Measurements from ENCODE around the gene TMEM51. TPM values are rescaled to one million over a fixed set of nuclear protein-coding genes. Genes with fewer than 3 reads are reported as not detected.

The TMEM51 gene
- total and polyA plus RNA-seq, 2 of the 13 experiments (the other 11 are each of a cell fraction or from before 2014, with no cell fraction given): 12.2 to 22.3 TPM

- no peak for TF ChIP-seq AKNA (CRISPR knock-in tag; IDR thresholded peaks at IDR 0.05; ENCODE audit: borderline replicate concordance)
- no peak for TF ChIP-seq ZNF343 (CRISPR knock-in tag; IDR thresholded peaks at IDR 0.05)
- no peak for TF ChIP-seq SAFB2 (CRISPR knock-in tag; IDR thresholded peaks at IDR 0.05; ENCODE audit: borderline replicate concordance, low read depth)
- TF ChIP-seq U2AF2 (IDR thresholded peaks at IDR 0.05; ENCODE audit: low read depth, low read length): no peak
- TF ChIP-seq ZNF264 (CRISPR knock-in tag; IDR thresholded peaks at IDR 0.05): peak; percentile 72; the same call in 1 of the 2 replicates
- TF ChIP-seq, protein P1, sequence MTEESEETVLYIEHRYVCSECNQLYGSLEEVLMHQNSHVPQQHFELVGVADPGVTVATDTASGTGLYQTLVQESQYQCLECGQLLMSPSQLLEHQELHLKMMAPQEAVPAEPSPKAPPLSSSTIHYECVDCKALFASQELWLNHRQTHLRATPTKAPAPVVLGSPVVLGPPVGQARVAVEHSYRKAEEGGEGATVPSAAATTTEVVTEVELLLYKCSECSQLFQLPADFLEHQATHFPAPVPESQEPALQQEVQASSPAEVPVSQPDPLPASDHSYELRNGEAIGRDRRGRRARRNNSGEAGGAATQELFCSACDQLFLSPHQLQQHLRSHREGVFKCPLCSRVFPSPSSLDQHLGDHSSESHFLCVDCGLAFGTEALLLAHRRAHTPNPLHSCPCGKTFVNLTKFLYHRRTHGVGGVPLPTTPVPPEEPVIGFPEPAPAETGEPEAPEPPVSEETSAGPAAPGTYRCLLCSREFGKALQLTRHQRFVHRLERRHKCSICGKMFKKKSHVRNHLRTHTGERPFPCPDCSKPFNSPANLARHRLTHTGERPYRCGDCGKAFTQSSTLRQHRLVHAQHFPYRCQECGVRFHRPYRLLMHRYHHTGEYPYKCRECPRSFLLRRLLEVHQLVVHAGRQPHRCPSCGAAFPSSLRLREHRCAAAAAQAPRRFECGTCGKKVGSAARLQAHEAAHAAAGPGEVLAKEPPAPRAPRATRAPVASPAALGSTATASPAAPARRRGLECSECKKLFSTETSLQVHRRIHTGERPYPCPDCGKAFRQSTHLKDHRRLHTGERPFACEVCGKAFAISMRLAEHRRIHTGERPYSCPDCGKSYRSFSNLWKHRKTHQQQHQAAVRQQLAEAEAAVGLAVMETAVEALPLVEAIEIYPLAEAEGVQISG (CRISPR knock-in tag; IDR thresholded peaks at IDR 0.05): no peak
- peak; percentile 78 for TF ChIP-seq SKIL (CRISPR knock-in tag; IDR thresholded peaks at IDR 0.05; ENCODE audit: borderline replicate concordance)
- no peak for TF ChIP-seq TEAD2 (CRISPR knock-in tag; IDR thresholded peaks at IDR 0.05)
- TF ChIP-seq, protein P2, sequence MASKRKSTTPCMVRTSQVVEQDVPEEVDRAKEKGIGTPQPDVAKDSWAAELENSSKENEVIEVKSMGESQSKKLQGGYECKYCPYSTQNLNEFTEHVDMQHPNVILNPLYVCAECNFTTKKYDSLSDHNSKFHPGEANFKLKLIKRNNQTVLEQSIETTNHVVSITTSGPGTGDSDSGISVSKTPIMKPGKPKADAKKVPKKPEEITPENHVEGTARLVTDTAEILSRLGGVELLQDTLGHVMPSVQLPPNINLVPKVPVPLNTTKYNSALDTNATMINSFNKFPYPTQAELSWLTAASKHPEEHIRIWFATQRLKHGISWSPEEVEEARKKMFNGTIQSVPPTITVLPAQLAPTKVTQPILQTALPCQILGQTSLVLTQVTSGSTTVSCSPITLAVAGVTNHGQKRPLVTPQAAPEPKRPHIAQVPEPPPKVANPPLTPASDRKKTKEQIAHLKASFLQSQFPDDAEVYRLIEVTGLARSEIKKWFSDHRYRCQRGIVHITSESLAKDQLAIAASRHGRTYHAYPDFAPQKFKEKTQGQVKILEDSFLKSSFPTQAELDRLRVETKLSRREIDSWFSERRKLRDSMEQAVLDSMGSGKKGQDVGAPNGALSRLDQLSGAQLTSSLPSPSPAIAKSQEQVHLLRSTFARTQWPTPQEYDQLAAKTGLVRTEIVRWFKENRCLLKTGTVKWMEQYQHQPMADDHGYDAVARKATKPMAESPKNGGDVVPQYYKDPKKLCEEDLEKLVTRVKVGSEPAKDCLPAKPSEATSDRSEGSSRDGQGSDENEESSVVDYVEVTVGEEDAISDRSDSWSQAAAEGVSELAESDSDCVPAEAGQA (IDR thresholded peaks at IDR 0.05; ENCODE audit: low read depth): no peak
- TF ChIP-seq, protein P2 (CRISPR knock-in tag; IDR thresholded peaks at IDR 0.05; ENCODE audit: borderline replicate concordance): no peak
- TF ChIP-seq E2F1 (CRISPR knock-in tag; IDR thresholded peaks at IDR 0.05): no peak
- no peak for TF ChIP-seq FOXM1 (CRISPR knock-in tag; IDR thresholded peaks at IDR 0.05)
Measured at GRCh38 chr1:15151377-15151806, 2.2 kb upstream of the TMEM51 start (continued).
